Measurements from ENCODE around the gene RTN4R. TPM values are rescaled to one million over a fixed set of nuclear protein-coding genes. Genes with fewer than 3 reads are reported as not detected.

The RTN4R gene
- total and polyA plus RNA-seq, 2 of the 4 experiments (the other 2 are of a cell fraction): 0.18 to 0.94 TPM

- no peak overlapping the region for H4K8ac ChIP-seq (ENCODE audit: low read depth in 2 of 2, low read length in 2 of 2)
- H3K79me1 ChIP-seq (ENCODE audit: low read depth in 1 of 2, low read length in 2 of 2): no peaks in the 10 kb centered on the region
- no peak overlapping the region for H3K9ac ChIP-seq (ENCODE audit: low read depth, low read length)
- H3K9me1 ChIP-seq (ENCODE audit: insufficient read depth, low read length): no peaks in the 10 kb centered on the region
- no peak overlapping the region for H2BK15ac ChIP-seq (ENCODE audit: low read depth, low read length)
- H3K4me3 ChIP-seq (ENCODE audit: insufficient read depth, low read depth, low read length): no peak overlapping the region
- ATAC-seq (ENCODE audit: low read depth) (no peak), DNase-seq (no peak)
- H2AK5ac ChIP-seq (ENCODE audit: low read depth, low read length): no peak overlapping the region
- CTCF ChIA-PET: no interaction called here
- no peak overlapping the region for H2BK120ac ChIP-seq (ENCODE audit: low read depth, low read length)
- H4K5ac ChIP-seq (ENCODE audit: low read depth, low read length): no peak overlapping the region
- no peak for TF ChIP-seq RFX5 (IDR thresholded peaks at IDR 0.05; ENCODE audit: low read depth, low read length)
- no peak for TF ChIP-seq MXI1 (IDR thresholded peaks at IDR 0.05; ENCODE audit: borderline replicate concordance, low read depth, low read length)
- no peak for TF ChIP-seq USF2 (IDR thresholded peaks at IDR 0.05; ENCODE audit: low read depth, low read length)
- TF ChIP-seq RAD21 (IDR thresholded peaks at IDR 0.05; ENCODE audit: low read length): no peak
- no peak for TF ChIP-seq MAFK (IDR thresholded peaks at IDR 0.05; ENCODE audit: low read depth, low read length)
- no peak for TF ChIP-seq POLR2A (IDR thresholded peaks at IDR 0.05; ENCODE audit: low read depth, low read length)
- no peak for TF ChIP-seq FOS (IDR thresholded peaks at IDR 0.05; ENCODE audit: low read depth, low read length)
- no peaks in the 10 kb centered on the region for H4K20me1 ChIP-seq (ENCODE audit: insufficient read depth, low read length)
- no peak overlapping the region for H3K27ac ChIP-seq (ENCODE audit: insufficient read depth, low read length)
- no peaks in the 10 kb centered on the region for H3K9me3 ChIP-seq (ENCODE audit: control insufficient read depth, insufficient read depth, low read length)
- no peak overlapping the region for H3K14ac ChIP-seq (replicated peaks; ENCODE audit: low read depth, low read length)
- BruUV-seq (replicated peaks): no TSS peak
- no peak overlapping the region for H3K56ac ChIP-seq (ENCODE audit: extremely low read depth, insufficient read depth, low read length)
- H2BK5ac ChIP-seq (ENCODE audit: low read depth, low read length, poor library complexity, severe bottlenecking): no peak overlapping the region
- H2AFZ ChIP-seq (replicated peaks; ENCODE audit: low read length, poor library complexity): no peak overlapping the region
- in situ Hi-C loops (cut with MboI; ENCODE audit: low sequenced_read_pairs) (no loop called here), intact Hi-C loops (cut with micrococcal nuclease) (no loop called here), dilution Hi-C loops (cut with HindIII; ENCODE audit: low sequenced_read_pairs, unreplicated experiment) (no loop called here)
- H3K18ac ChIP-seq (ENCODE audit: low read depth, low read length): no peak overlapping the region
- H4K91ac ChIP-seq (ENCODE audit: insufficient read depth, low read depth, low read length): no peak overlapping the region
- no peak overlapping the region for H3K4me2 ChIP-seq (ENCODE audit: low read depth, low read length)
- no peak overlapping the region for H3K23ac ChIP-seq (ENCODE audit: low read depth, low read length)
- POLR2A ChIA-PET (ENCODE audit: unreplicated experiment): no interaction called here
- peaks cover 56% of the 10 kb centered on the region for H3K27me3 ChIP-seq (ENCODE audit: control insufficient read depth, insufficient read depth, low read length)
- no peaks in the 10 kb centered on the region for H3K36me3 ChIP-seq (ENCODE audit: control insufficient read depth, insufficient read depth, low read length)
- no peak overlapping the region for H2BK20ac ChIP-seq (ENCODE audit: low read depth, low read length)
- WGBS, 2 experiments (ENCODE audit: extremely low coverage in 2 of 2, insufficient read length in 1 of 2): 73% methylated on average over 6 of the region's 13 CpGs; no CpG with 5 or more reads in 1 of the 2 experiments
- H3K4me1 ChIP-seq (ENCODE audit: control insufficient read depth, insufficient read depth, low read length): no peaks in the 10 kb centered on the region
- no peak overlapping the region for H3K4ac ChIP-seq (ENCODE audit: low read depth, low read length)
- no peak overlapping the region for H2AK9ac ChIP-seq (replicated peaks; ENCODE audit: low read depth, low read length, poor library complexity)
Observed at GRCh38 chr22:20233351-20234313, 34.5 kb downstream of the RTN4R start.

All from IMR-90 (cell line).